Activated CD8-positive, alpha-beta memory T cell treated with anti-CD3 and anti-CD28 coated beads for 36 hours (primary cell): ENCODE results near the gene MYH8. TPM values are rescaled to one million over a fixed set of nuclear protein-coding genes. Genes with fewer than 3 reads are reported as not detected.

Source experiments
- CTCF ChIA-PET: fragments of 350-600 bp; sonication (Branson Sonifier 250); formaldehyde crosslinking; loops from one replicate; lab custom pipeline; 2021; ENCODE audit warnings: antibody characterized with exemption; lab: Charles Lee
- POLR2A ChIA-PET: fragments of 350-600 bp; sonication (Branson Sonifier 250); formaldehyde crosslinking; loops from one replicate; lab custom pipeline; 2021; ENCODE audit warnings: antibody characterized with exemption; lab: Charles Lee
- total RNA-seq, 2 experiments: library from RNA; stranded (reverse); gene quantifications; one replicate each; pipeline ENCODE4 v1.2.3, GENCODE V29; 2021

Gene MYH8
- not detected for total RNA-seq

DNA sequence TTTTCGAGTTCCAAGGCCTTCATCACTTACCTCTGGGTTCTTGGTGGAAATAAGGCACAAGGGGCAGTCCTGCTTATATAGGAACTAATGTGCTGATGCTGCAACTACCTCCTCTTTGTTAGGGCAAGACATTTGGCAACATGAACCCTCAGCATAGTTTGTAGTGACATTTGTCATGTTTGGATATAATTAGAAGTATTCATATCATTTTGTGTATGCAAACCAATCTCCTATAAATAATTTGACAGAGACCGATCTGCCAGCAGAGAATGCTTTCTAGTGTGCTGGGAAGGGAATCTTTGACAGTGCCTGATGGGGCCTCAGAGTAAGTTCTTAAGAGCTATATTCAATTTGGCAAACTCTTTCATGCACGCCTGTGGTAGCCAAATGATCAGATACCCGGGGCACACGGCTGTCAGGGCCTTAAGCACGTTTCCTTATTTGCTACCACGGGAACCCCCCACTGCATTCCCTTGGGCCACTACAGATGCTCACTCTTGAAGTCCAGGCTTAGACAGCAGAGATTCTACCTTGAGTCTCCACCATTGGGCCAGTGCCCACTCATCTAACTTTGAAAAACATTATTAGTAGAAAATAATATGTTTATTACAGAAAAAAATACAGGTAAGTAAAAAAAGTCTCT lies at the start of gene MYH8:
TSS of gene MYH8 (minus strand) at position 51 of the 643 bp plus-strand sequence. CDS start 1,723 bp downstream, outside the sequence.
- ChIA-PET POLR2A (no interaction called here), CTCF (no interaction called here)

- ChIA-PET POLR2A (no interaction called here), CTCF (no interaction called here)
Observed at GRCh38 chr17:10469459-10469858, 47.7 kb upstream of the MYH8 start, which contains the start of gene MYH4. Gene MYH4, minus strand, starts transcription at chr17:10469559. Its CDS starts 2,814 bp downstream, at chr17:10466745.

DNA sequence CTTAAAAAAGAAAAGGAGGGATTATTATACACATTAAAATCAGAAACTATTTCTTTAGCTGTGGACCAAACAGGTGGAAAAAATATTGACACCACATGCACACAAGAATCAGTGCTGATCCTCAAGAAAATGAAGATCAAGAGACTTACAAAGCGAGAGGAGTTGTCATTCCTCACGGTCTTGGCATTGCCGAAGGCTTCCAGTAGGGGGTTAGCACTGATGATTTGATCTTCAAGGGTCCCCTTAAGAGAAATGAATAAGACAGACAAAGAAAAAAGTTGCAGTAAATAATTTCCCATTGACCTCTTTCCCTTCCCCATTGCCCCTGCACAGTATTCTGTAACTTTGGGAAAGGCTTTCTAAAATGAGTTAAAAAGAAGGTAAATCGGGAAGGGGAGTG lies 41.7 kb upstream of the MYH8 start:
- CTCF ChIA-PET = no interaction called here
- POLR2A ChIA-PET = no interaction called here

DNA sequence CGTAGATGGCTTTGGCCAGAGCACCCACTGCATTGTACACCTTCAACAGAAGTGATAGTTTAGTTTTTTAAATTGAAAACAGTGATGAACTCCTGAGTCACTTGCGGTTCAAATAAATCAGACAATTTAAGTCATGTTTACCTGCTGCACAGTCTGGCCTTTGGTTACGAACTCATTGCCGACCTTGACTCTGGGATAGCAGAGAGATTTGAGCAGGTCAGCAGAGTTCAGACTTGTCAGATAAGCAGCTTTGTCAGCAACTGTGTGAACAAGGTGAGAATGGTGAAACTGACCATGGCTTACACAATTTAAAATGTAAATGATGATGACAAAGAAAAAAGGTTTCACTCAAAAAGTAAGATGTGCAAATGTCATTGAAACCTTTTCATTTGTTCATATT lies 38.3 kb upstream of the MYH8 start:
- CTCF ChIA-PET = no interaction called here
- POLR2A ChIA-PET = no interaction called here

GRCh38 chr17:10458701-10459100 lies 37.0 kb upstream of the MYH8 start:
- ChIA-PET POLR2A (no interaction called here), CTCF (no interaction called here)

- ChIA-PET POLR2A (no interaction called here), CTCF (no interaction called here)
Observed at GRCh38 chr17:10457952-10458351, 36.2 kb upstream of the MYH8 start.

- ChIA-PET CTCF (no interaction called here), POLR2A (interaction anchor here (0.5 kb wide), 1 partner anchor 133 kb away, joined by 6 read pairs; no protein-coding TSS in a partner anchor)
Observed at GRCh38 chr17:10447026-10447931, 25.5 kb upstream of the MYH8 start.

- CTCF ChIA-PET = no interaction called here
Observed at GRCh38 chr17:10439816-10440215, 18.1 kb upstream of the MYH8 start.

DNA sequence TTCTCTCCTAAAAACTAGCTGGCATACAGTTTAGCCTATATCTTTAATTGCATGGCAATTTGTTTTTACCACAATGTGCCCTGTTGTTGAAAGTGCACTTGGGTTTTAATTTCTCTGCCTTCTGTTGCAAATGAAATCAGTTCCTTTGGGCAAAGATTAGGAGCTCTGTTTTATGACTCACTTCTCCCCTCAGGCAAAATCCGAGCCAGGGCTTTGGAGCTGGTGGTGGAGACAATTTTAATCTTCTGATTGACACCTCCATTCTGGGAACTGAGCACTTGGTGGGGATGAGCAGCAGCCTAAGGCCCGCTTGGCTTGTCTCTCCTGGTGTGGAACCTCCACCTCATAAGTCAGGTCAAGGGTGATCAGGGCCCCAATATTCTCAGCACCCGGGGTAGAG lies 13.3 kb upstream of the MYH8 start:
- CTCF ChIA-PET = interaction anchor here (1.1 to 1.3 kb wide), 2 partner anchors 10 to 16 kb away, joined by 3 to 4 read pairs; no protein-coding TSS in a partner anchor
- POLR2A ChIA-PET = no interaction called here

More at GRCh38 chr17:10439816-10440215, 18.1 kb upstream of the MYH8 start:
- POLR2A ChIA-PET = no interaction called here

GRCh38 chr17:10429421-10430045 lies 7.8 kb upstream of the MYH8 start:
- POLR2A ChIA-PET = no interaction called here
- CTCF ChIA-PET = no interaction called here

- CTCF ChIA-PET = no interaction called here
- POLR2A ChIA-PET = no interaction called here
Observed at GRCh38 chr17:10428781-10429180, 7.0 kb upstream of the MYH8 start.

- CTCF ChIA-PET = no interaction called here
- POLR2A ChIA-PET = no interaction called here
Observed at GRCh38 chr17:10421211-10421610, 539 bp downstream of the MYH8 start.

DNA sequence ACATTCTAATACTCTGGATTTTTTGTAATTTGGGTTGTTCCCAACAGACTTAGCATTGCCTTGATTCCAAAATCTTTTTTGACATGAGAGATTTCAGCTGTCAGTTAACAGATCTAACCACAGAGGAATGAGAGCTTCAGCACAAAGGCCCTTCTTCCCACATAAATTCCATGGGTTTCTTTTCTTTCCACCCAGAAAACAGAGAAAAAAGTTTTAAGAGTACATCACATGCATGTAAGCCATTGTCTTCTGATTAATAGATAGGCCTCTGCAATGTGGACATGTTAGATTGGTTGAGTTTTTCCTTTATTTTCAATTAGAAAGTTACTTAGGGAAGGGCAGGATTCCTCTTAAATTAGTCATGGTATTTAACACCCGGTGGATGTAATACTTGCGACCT lies 939 bp downstream of the MYH8 start:
- ChIA-PET CTCF (no interaction called here), POLR2A (no interaction called here)

DNA sequence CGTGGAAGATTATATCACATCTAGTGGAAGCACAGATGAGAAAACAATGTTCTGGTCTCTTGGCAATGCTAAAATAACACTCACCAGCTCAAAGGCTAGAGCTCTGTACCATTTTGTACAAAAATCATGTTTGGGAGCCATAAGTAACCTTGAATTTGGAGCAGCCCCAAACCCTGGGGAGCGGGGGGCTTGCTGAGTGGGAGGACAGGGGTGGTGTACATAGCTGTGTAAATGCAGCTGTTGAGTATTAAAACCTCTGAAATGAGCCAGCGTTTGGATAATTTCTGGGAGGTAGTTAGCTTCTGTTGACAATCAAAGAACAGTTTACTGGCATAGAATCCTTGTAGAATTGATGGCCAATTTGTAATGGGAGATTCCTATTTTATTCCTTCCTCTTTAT lies 4.3 kb downstream of the MYH8 start:
- ChIA-PET POLR2A (no interaction called here), CTCF (no interaction called here)

DNA sequence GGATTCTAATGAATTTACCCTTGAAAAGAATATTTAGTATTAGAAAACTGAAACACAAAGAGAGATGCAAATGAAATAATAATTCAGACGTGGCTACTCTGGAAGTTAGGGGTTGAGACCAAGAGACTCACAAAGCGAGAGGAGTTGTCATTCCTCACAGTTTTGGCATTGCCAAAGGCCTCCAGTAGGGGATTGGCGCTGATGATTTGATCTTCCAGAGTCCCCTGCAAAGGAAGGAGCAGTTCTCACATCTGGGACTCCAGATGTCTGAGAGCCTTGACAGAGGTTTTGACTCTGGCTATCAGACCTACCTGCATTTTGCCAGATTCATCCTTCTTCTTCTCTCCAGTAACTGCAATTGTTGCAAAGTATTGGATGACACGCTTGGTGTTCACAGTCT lies 6.6 kb downstream of the MYH8 start:
- ChIA-PET CTCF (no interaction called here), POLR2A (no interaction called here)

DNA sequence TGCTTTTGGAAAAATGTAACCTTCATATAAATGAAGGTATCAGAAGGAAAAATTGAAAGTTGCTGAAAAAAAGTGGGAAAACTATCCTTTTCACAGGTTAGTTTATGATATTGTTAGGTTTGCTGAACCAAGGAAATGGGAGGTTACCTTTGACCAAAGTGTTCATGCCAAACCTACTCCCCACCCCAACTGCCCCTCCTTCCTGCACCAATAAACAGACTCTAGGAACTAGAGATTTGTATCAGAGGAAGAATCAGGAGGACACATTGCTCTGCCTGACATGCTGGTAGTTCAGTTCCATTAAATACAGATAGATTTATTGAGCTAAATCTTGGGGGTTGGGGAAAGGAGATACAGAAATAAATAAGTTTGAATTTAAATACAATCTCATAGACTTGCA lies 18.2 kb downstream of the MYH8 start:
- POLR2A ChIA-PET = no interaction called here
- CTCF ChIA-PET = no interaction called here

- POLR2A ChIA-PET = no interaction called here
- CTCF ChIA-PET = no interaction called here
Observed at GRCh38 chr17:10398352-10398751, 23.4 kb downstream of the MYH8 start.

DNA sequence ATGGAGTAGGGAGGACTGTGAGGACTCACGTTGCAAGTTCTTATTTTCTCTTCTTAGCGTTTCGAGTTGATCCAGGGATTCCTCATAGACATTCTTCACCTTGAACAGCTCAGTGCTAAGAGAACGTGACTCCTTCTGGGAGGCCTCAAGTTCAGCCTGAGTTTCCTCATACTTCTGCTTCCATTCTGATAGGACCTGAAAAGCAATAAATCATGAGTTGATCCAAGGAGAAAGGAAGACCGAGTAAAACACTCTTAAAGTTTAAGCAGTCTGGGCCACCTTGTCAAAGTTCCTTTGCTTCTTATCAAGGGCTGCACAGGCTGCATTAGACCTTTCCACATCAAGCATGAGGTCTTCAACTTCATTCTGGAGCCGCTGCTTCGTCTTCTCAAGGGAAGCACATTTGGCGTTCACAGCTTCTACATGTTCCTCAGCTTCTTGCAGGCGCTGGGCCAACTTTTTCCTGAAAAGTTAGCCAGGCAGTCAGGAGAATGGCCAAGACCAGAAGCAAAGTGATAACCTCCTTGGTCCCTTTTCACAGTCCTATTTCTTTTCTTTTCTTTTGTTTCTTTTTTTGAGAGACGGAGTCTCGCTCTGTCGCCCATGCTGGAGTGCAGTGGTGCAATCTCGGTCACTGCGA lies 25.1 kb downstream of the MYH8 start:
- CTCF ChIA-PET = no interaction called here
- POLR2A ChIA-PET = no interaction called here

GRCh38 chr17:10394201-10394887 lies 27.4 kb downstream of the MYH8 start:
- CTCF ChIA-PET = no interaction called here
- POLR2A ChIA-PET = no interaction called here
